ENCODE results near the gene ZEB2.

DNA sequence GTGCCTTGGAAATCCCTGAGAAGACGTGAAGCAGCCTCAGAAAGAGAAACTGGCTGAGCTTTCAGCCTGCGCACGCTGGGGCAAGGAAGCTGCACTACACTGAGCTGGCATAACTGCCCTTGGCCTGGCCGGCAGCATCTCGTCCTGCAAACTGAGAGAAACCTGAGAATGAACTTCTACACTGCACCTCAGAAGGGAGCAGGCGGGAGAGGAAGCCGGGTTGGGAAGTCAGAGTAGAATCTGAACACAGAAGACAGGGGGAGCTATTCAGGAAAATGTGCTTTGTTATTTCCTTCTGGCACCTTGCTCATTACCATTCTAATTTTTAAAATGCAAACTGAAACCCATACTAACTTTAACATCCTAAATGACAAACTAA lies 70.9 kb downstream of the ZEB2 start:
- TF ChIP-seq POLR2AphosphoS5 (IDR thresholded peaks at IDR 0.05; ENCODE audit: low read depth) (peak; percentile 30), GABPA (IDR thresholded peaks at IDR 0.05; ENCODE audit: low read depth) (no peak)
- TF ChIP-seq, protein P1, sequence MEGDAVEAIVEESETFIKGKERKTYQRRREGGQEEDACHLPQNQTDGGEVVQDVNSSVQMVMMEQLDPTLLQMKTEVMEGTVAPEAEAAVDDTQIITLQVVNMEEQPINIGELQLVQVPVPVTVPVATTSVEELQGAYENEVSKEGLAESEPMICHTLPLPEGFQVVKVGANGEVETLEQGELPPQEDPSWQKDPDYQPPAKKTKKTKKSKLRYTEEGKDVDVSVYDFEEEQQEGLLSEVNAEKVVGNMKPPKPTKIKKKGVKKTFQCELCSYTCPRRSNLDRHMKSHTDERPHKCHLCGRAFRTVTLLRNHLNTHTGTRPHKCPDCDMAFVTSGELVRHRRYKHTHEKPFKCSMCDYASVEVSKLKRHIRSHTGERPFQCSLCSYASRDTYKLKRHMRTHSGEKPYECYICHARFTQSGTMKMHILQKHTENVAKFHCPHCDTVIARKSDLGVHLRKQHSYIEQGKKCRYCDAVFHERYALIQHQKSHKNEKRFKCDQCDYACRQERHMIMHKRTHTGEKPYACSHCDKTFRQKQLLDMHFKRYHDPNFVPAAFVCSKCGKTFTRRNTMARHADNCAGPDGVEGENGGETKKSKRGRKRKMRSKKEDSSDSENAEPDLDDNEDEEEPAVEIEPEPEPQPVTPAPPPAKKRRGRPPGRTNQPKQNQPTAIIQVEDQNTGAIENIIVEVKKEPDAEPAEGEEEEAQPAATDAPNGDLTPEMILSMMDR (IDR thresholded peaks at IDR 0.05; ENCODE audit: insufficient read depth, low read length): no peak

Measured in HL-60 (cell line).